MM.1S (cell line): Measurements from ENCODE around the gene SLC24A4.

Source experiments
- DNase-seq: peaks from one replicate; pipeline ENCODE4 v3.0.0-alpha.2; 2015
- H2AFZ ChIP-seq: fragments of 300-600 bp; sonication (generic); 2 replicates; pipeline ENCODE4 v1.6.0; 2016; ENCODE audit warnings: antibody characterized with exemption, low read length
- H3F3A ChIP-seq: fragments of 300-600 bp; sonication (generic); 2 replicates; pipeline ENCODE4 v1.6.1; 2016; ENCODE audit warnings: mild to moderate bottlenecking, antibody characterized with exemption, low read length, moderate library complexity, mixed read lengths; ENCODE audit not compliant: insufficient read depth
- H3K27ac ChIP-seq: fragments of 300-600 bp; sonication (generic); 2 replicates; pipeline ENCODE4 v1.5.1; 2016; ENCODE audit warnings: mild to moderate bottlenecking, low read length
- H3K27me3 ChIP-seq: fragments of 300-600 bp; sonication (generic); replicated peaks from 2 replicates; pipeline ENCODE4 v1.6.0; 2016; ENCODE audit warnings: low read length; ENCODE audit not compliant: insufficient read depth
- H3K36me3 ChIP-seq: fragments of 300-600 bp; sonication (generic); replicated peaks from 2 replicates; pipeline ENCODE4 v1.6.1; 2016; ENCODE audit warnings: mild to moderate bottlenecking, low read length, mixed read lengths; ENCODE audit not compliant: insufficient read depth
- H3K4me1 ChIP-seq: fragments of 300-600 bp; sonication (generic); 2 replicates; pipeline ENCODE4 v1.6.1; 2016; ENCODE audit warnings: low read length, mixed read lengths
- H3K4me2 ChIP-seq: fragments of 300-600 bp; sonication (generic); 2 replicates; pipeline ENCODE4 v1.6.0; 2016; ENCODE audit warnings: low read depth, low read length
- H3K4me3 ChIP-seq: fragments of 300-600 bp; sonication (generic); 2 replicates; pipeline ENCODE4 v1.5.1; 2016; ENCODE audit warnings: low read length, mixed read lengths
- H3K79me2 ChIP-seq: fragments of 300-600 bp; sonication (generic); 2 replicates; pipeline ENCODE4 v1.6.1; 2016; ENCODE audit warnings: mixed run types, low read length, mixed read lengths
- H3K9ac ChIP-seq: fragments of 300-600 bp; sonication (generic); 2 replicates; pipeline ENCODE4 v1.6.1; 2016; ENCODE audit warnings: low read length, mixed read lengths
- H3K9me2 ChIP-seq: fragments of 300-600 bp; sonication (generic); replicated peaks from 2 replicates; pipeline ENCODE4 v1.6.1; 2016; ENCODE audit warnings: mild to moderate bottlenecking, low read length, mixed read lengths; ENCODE audit not compliant: insufficient read depth
- H3K9me3 ChIP-seq: fragments of 300-600 bp; sonication (generic); replicated peaks from 2 replicates; pipeline ENCODE4 v1.6.1; 2016; ENCODE audit warnings: mild to moderate bottlenecking, low read length, mixed read lengths; ENCODE audit not compliant: insufficient read depth
- H4K20me1 ChIP-seq: fragments of 300-600 bp; sonication (generic); 2 replicates; pipeline ENCODE4 v1.6.1; 2016; ENCODE audit warnings: mild to moderate bottlenecking, low read length, moderate library complexity, mixed read lengths; ENCODE audit not compliant: insufficient read depth
- CTCF ChIP-seq: fragments of 300-600 bp; sonication (generic); IDR thresholded peaks from 2 replicates; pipeline ENCODE4 v1.5.1; 2016; ENCODE audit warnings: antibody characterized with exemption, low read length, mixed read lengths
- EZH2 ChIP-seq: fragments of 300-600 bp; sonication (generic); optimal IDR thresholded peaks from 2 replicates; pipeline ENCODE3; 2017; ENCODE audit warnings: low read depth, mild to moderate bottlenecking, antibody characterized with exemption, low read length, mixed read lengths
- EZH2phosphoT487 ChIP-seq: fragments of 300-600 bp; sonication (generic); IDR thresholded peaks from 2 replicates; pipeline ENCODE4 v1.6.1; 2018; ENCODE audit warnings: antibody characterized with exemption, low read length

SLC24A4 gene

GRCh38 chr14:92404938-92405337, 82.0 kb downstream of the SLC24A4 start:
- Histone ChIP-seq H3K4me3 (no peak overlapping the region), H4K20me1 (no peaks in the 10 kb centered on the region), H3K9me2 (no peaks in the 10 kb centered on the region), H3K79me2 (no peaks in the 10 kb centered on the region), H3K4me1 (no peaks in the 10 kb centered on the region), H3K27me3 (no peaks in the 10 kb centered on the region), H3K27ac (no peak overlapping the region), H2AFZ (no peak overlapping the region), H3K36me3 (no peaks in the 10 kb centered on the region), H3K9ac (no peak overlapping the region), H3K4me2 (no peak overlapping the region), H3F3A (no peaks in the 10 kb centered on the region), H3K9me3 (no peaks in the 10 kb centered on the region)
- DNase-seq: no peak
- TF ChIP-seq EZH2: no peak
- no peak for TF ChIP-seq CTCF
- no peak for TF ChIP-seq EZH2phosphoT487

GRCh38 chr14:92407410-92407809, 84.4 kb downstream of the SLC24A4 start:
- no peak overlapping the region for H3K27ac ChIP-seq
- H3K9me3 ChIP-seq: no peaks in the 10 kb centered on the region
- H2AFZ ChIP-seq: no peak overlapping the region
- H3K27me3 ChIP-seq: no peaks in the 10 kb centered on the region
- H3K36me3 ChIP-seq: no peaks in the 10 kb centered on the region
- H3K4me3 ChIP-seq: no peak overlapping the region
- H3K4me1 ChIP-seq: no peaks in the 10 kb centered on the region
- H4K20me1 ChIP-seq: no peaks in the 10 kb centered on the region
- DNase-seq: no peak
- H3K4me2 ChIP-seq: no peak overlapping the region
- no peak overlapping the region for H3K9ac ChIP-seq
- H3K79me2 ChIP-seq: no peaks in the 10 kb centered on the region
- H3K9me2 ChIP-seq: no peaks in the 10 kb centered on the region
- no peaks in the 10 kb centered on the region for H3F3A ChIP-seq
- TF ChIP-seq CTCF (no peak), EZH2phosphoT487 (no peak), EZH2 (no peak)

GRCh38 chr14:92409043-92409442, 86.1 kb downstream of the SLC24A4 start:
- Histone ChIP-seq H3K4me1 (no peaks in the 10 kb centered on the region), H3K27ac (no peak overlapping the region), H3F3A (no peaks in the 10 kb centered on the region), H2AFZ (no peak overlapping the region), H3K79me2 (no peaks in the 10 kb centered on the region), H3K9me3 (no peaks in the 10 kb centered on the region), H3K4me3 (no peak overlapping the region), H3K36me3 (no peaks in the 10 kb centered on the region), H3K4me2 (no peak overlapping the region), H3K9ac (no peak overlapping the region), H3K27me3 (no peaks in the 10 kb centered on the region), H3K9me2 (no peaks in the 10 kb centered on the region), H4K20me1 (no peaks in the 10 kb centered on the region)
- no peak for DNase-seq
- TF ChIP-seq EZH2phosphoT487: no peak
- no peak for TF ChIP-seq CTCF
- no peak for TF ChIP-seq EZH2
